ENCODE measurements around the gene KDM4B.

DNA sequence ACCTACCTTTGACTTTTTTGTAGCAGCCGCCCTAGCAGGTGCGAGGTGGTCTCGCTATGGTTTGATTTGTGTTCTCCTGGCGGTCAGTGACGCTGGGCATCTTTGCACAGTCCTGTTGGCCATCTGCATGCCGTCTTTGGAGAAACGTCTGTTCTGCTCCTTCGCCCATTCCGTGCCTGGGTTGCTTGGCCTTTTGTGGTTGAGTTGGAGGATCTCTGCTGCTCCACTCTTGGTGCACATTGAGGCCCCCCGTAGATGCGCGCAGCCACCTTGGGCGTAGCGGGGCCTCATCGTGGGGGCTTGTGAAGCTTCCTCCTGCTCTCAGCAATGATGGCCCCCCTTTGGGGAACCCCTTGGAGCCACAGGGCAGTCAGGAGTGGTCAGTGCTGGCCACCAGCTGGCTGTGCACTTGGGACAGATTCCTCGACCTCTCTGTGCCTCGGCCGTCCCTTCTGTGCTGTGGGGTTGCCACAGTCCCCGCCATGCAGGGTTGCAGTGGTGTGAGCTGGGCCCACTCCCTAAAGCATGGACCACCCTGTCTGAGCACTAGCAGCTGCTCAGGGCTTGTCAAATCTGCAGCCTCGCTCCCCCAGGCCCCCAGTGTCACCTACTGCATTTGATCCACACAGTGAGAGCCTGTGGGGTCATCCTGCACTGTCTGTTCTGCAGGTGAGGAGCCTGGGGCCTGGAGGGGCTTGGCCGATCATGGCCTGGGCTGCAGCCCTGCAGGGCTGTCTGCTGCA, 170.8 kb downstream of the KDM4B start:
- TF ChIP-seq CTCF (IDR thresholded peaks at IDR 0.05) (no peak), POLR2AphosphoS5 (IDR thresholded peaks at IDR 0.05; ENCODE audit: low read depth, low read length) (no peak), MEF2A (IDR thresholded peaks at IDR 0.05; ENCODE audit: borderline replicate concordance, low read depth) (no peak), FOXM1 (IDR thresholded peaks at IDR 0.05; ENCODE audit: low read depth) (no peak), EZH2phosphoT487 (IDR thresholded peaks at IDR 0.05; ENCODE audit: borderline replicate concordance, low read depth) (no peak), TAF1 (IDR thresholded peaks at IDR 0.05; ENCODE audit: borderline replicate concordance, low read depth, low read length) (no peak), RAD21 (IDR thresholded peaks at IDR 0.05; ENCODE audit: low read length) (no peak), SIN3A (IDR thresholded peaks at IDR 0.05; ENCODE audit: borderline replicate concordance, low read depth, low read length) (no peak), RFX5 (IDR thresholded peaks at IDR 0.05; ENCODE audit: low read length) (no peak), IRF3 (IDR thresholded peaks at IDR 0.05; ENCODE audit: low read depth, low read length) (no peak)
- TF ChIP-seq, protein P1, sequence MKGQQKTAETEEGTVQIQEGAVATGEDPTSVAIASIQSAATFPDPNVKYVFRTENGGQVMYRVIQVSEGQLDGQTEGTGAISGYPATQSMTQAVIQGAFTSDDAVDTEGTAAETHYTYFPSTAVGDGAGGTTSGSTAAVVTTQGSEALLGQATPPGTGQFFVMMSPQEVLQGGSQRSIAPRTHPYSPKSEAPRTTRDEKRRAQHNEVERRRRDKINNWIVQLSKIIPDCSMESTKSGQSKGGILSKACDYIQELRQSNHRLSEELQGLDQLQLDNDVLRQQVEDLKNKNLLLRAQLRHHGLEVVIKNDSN (IDR thresholded peaks at IDR 0.05; ENCODE audit: borderline replicate concordance, low read depth), result no peak
- TF ChIP-seq, protein P2, sequence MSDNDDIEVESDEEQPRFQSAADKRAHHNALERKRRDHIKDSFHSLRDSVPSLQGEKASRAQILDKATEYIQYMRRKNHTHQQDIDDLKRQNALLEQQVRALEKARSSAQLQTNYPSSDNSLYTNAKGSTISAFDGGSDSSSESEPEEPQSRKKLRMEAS (IDR thresholded peaks at IDR 0.05; ENCODE audit: low read depth), result no peak
